Activated B cell treated with CpG ODN at 0.5 μM for 24 hours (primary cell): ENCODE measurements around the gene PSMD3. TPM values are rescaled to one million over a fixed set of nuclear protein-coding genes. Genes with fewer than 3 reads are reported as not detected.

Source experiments
- ATAC-seq: fragments of 200-7000 bp; cut with Tn5 transposase; one replicate; pipeline ENCODE4 v1.10.0; 2021; ENCODE audit warnings: low read depth, mild to moderate bottlenecking, moderate library complexity
- CTCF ChIA-PET: fragments of 350-600 bp; sonication (Branson Sonifier 250); formaldehyde crosslinking; loops from one replicate; lab custom pipeline; 2021; ENCODE audit warnings: antibody characterized with exemption; lab: Charles Lee
- POLR2A ChIA-PET: fragments of 350-600 bp; sonication (Branson Sonifier 250); formaldehyde crosslinking; loops from one replicate; lab custom pipeline; 2021; ENCODE audit warnings: antibody characterized with exemption; lab: Charles Lee
- DNase-seq: peaks from one replicate; pipeline ENCODE4 v3.0.0; 2022
- H3K27ac Mint-ChIP-seq: one replicate; pipeline ENCODE4 v1.8.0; 2020; ENCODE audit warnings: mixed read lengths
- H3K27me3 Mint-ChIP-seq: one replicate; pipeline ENCODE4 v1.8.0; 2021; ENCODE audit warnings: mixed read lengths
- H3K36me3 Mint-ChIP-seq: one replicate; pipeline ENCODE4 v1.8.0; 2021; ENCODE audit warnings: low read depth, mixed read lengths
- H3K4me1 Mint-ChIP-seq: one replicate; pipeline ENCODE4 v1.8.0; 2021; ENCODE audit warnings: mixed read lengths
- H3K4me3 Mint-ChIP-seq: one replicate; pipeline ENCODE4 v1.8.0; 2020; ENCODE audit warnings: mild to moderate bottlenecking, mixed read lengths
- H3K9me3 Mint-ChIP-seq: one replicate; pipeline ENCODE4 v1.8.0; 2020; ENCODE audit warnings: mixed read lengths
- intact Hi-C: fragments of 100-400 bp; cut with micrococcal nuclease; formaldehyde crosslinking; loops from one replicate; pipeline ENCODE4 v1.15.1; 2024
- total RNA-seq: library from RNA; stranded (reverse); gene quantifications from 2 replicates; pipeline ENCODE4 v1.2.3, GENCODE V29; 2022
- TF ChIP-seq, protein P1 (sequence below): fragments of 200-600 bp; IDR thresholded peaks from one replicate; pipeline ENCODE4 v1.8.0; 2022; ENCODE audit warnings: antibody characterized with exemption, mild to moderate bottlenecking

Gene PSMD3
- total RNA-seq, 1 donor from 2014 or later: 127 TPM

DNA sequence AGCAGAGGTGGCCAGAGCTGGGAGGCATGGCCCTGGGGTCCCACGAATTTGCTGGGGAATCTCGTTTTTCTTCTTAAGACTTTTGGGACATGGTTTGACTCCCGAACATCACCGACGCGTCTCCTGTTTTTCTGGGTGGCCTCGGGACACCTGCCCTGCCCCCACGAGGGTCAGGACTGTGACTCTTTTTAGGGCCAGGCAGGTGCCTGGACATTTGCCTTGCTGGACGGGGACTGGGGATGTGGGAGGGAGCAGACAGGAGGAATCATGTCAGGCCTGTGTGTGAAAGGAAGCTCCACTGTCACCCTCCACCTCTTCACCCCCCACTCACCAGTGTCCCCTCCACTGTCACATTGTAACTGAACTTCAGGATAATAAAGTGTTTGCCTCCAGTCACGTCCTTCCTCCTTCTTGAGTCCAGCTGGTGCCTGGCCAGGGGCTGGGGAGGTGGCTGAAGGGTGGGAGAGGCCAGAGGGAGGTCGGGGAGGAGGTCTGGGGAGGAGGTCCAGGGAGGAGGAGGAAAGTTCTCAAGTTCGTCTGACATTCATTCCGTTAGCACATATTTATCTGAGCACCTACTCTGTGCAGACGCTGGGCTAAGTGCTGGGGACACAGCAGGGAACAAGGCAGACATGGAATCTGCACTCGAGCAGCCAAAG is 36.9 kb downstream of the PSMD3 start:
- TF ChIP-seq, protein P1, sequence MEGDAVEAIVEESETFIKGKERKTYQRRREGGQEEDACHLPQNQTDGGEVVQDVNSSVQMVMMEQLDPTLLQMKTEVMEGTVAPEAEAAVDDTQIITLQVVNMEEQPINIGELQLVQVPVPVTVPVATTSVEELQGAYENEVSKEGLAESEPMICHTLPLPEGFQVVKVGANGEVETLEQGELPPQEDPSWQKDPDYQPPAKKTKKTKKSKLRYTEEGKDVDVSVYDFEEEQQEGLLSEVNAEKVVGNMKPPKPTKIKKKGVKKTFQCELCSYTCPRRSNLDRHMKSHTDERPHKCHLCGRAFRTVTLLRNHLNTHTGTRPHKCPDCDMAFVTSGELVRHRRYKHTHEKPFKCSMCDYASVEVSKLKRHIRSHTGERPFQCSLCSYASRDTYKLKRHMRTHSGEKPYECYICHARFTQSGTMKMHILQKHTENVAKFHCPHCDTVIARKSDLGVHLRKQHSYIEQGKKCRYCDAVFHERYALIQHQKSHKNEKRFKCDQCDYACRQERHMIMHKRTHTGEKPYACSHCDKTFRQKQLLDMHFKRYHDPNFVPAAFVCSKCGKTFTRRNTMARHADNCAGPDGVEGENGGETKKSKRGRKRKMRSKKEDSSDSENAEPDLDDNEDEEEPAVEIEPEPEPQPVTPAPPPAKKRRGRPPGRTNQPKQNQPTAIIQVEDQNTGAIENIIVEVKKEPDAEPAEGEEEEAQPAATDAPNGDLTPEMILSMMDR: no peak
- ChIA-PET CTCF (no interaction called here), POLR2A (interaction anchor here (0.6 kb wide), 1 partner anchor 550 kb away, joined by 3 read pairs; no protein-coding TSS in a partner anchor)
- Mint-ChIP-seq H3K4me3 (no peak overlapping the region), H3K4me1 (peaks cover 5% of the 10 kb centered on the region), H3K36me3 (peaks cover 41% of the 10 kb centered on the region), H3K9me3 (no peaks in the 10 kb centered on the region), H3K27ac (no peak overlapping the region), H3K27me3 (peaks cover 2% of the 10 kb centered on the region)
- DNase-seq: no peak
- ATAC-seq: no peak
- intact Hi-C loops: no loop called here

DNA sequence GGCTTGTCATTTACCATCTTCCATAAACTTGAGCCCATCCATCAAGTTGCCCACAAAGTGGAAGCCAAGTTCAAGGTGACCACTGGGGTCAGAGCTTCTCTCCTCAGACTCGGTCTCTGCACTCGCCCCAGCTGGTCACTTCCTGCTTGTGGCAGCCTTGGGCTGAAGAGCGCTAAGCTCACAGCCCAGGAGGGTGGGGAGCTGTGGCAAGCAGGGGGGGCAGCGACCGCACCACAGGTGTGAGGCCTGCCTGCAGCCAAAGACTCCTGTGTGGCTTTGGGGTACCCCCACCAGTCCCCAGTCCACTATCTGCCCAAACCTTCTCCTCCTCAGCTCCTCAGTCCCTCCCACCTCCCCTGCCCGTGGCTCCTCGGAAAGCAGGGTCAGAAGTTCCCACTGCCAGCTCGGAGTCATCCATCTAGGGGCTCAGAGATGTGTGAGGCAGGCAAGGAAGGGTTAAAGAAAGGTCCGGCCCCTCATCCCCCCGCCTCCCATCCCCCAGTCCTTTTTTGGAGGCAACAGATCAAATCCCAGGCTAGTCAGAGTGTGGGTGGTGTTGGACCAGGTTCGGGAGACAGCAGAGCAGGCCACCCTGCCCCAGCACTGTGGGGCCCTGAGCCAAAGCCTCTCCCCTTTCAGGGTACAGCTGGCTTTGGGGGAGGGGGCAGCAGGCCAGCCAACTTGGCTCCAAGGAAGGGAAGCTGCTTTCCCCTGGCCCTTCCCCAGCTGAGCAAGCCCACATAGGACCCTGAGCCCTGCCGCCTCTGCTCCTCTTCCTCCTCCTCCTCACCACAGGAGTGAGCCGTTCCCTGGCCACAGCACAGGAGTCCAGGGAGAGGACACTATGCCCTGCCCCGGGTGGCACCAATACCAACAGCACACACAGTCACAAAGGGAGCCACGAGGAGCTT is 37.9 kb downstream of the PSMD3 start:
- ATAC-seq (no peak), DNase-seq (no peak)
- Mint-ChIP-seq H3K9me3 (no peaks in the 10 kb centered on the region), H3K4me1 (peaks cover 5% of the 10 kb centered on the region), H3K27me3 (peaks cover 2% of the 10 kb centered on the region), H3K36me3 (peaks cover 47% of the 10 kb centered on the region), H3K27ac (no peak overlapping the region), H3K4me3 (no peak overlapping the region)
- CTCF ChIA-PET: interaction anchor here (1.1 kb wide), 1 partner anchor 9 kb away, joined by 3 read pairs; no protein-coding TSS in a partner anchor
- POLR2A ChIA-PET: interaction anchor here (0.6 to 1.1 kb wide), 3 partner anchors 90 to 551 kb away, joined by 3 read pairs; partner anchors contain the start of gene CASC3
- TF ChIP-seq, protein P1: no peak
- intact Hi-C loops: no loop called here

GRCh38 chr17:40019140-40019991 is 38.8 kb downstream of the PSMD3 start:
- no peaks in the 10 kb centered on the region for H3K27me3 Mint-ChIP-seq
- ATAC-seq (no peak), DNase-seq (no peak)
- ChIA-PET POLR2A (interaction anchor here (0.6 to 1.1 kb wide), 3 partner anchors 89 to 393 kb away, joined by 3 read pairs; partner anchors contain the start of genes CASC3 and PPP1R1B), CTCF (interaction anchor here (1.1 kb wide), 1 partner anchor 9 kb away, joined by 3 read pairs; no protein-coding TSS in a partner anchor)
- no peaks in the 10 kb centered on the region for H3K9me3 Mint-ChIP-seq
- H3K4me1 Mint-ChIP-seq: no peaks in the 10 kb centered on the region
- no peak overlapping the region for H3K4me3 Mint-ChIP-seq
- intact Hi-C loops: no loop called here
- H3K27ac Mint-ChIP-seq: no peak overlapping the region
- peaks cover 54% of the 10 kb centered on the region for H3K36me3 Mint-ChIP-seq
- TF ChIP-seq, protein P1: no peak

DNA sequence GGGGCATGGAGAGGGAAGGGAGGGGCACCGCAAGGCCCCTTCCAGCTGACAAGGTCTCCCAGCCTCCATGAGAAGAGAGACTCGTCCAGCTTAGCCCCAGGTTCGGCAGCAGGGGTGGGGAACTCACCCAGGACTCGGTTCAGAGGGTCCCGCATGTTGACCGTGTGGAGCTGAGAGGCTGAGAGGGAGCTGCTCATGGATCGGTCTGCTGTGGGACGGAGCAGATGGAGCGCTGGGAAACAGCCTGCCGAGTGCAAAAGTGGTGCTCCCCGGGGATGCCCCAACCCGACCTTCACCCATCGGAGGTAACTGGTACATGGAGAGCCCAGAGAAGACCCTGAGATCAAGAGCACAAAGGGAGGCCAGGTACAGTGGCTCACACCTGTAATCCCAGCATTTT is 39.5 kb downstream of the PSMD3 start:
- peaks cover 57% of the 10 kb centered on the region for H3K36me3 Mint-ChIP-seq
- CTCF ChIA-PET: no interaction called here
- no peaks in the 10 kb centered on the region for H3K4me1 Mint-ChIP-seq
- intact Hi-C loops: no loop called here
- H3K27me3 Mint-ChIP-seq: no peaks in the 10 kb centered on the region
- no peak for DNase-seq
- H3K4me3 Mint-ChIP-seq: no peak overlapping the region
- H3K9me3 Mint-ChIP-seq: no peaks in the 10 kb centered on the region
- POLR2A ChIA-PET: interaction anchor here (0.7 kb wide), 1 partner anchor 393 kb away, joined by 3 read pairs; the partner anchor contains the start of gene PPP1R1B
- H3K27ac Mint-ChIP-seq: no peak overlapping the region
- ATAC-seq: no peak
- TF ChIP-seq, protein P1: no peak
